NB4 (cell line): ENCODE measurements around the gene ARHGAP20.

Experiments used
- DNase-seq: peaks from one replicate; pipeline ENCODE4 v3.0.0; 2010; ENCODE audit warnings: low read depth
- H3K4me3 ChIP-seq: one replicate; pipeline ENCODE4 v1.5.1; 2011; ENCODE audit warnings: mild to moderate bottlenecking, low read depth, low read length, moderate library complexity
- CTCF ChIP-seq: IDR thresholded peaks from one replicate; pipeline ENCODE4 v1.5.1; 2012; ENCODE audit warnings: low read depth, low read length
- MAX ChIP-seq: IDR thresholded peaks from 2 replicates; pipeline ENCODE4 v1.6.1; 2011; ENCODE audit warnings: low read depth, low read length
- MYC ChIP-seq: IDR thresholded peaks from 2 replicates; pipeline ENCODE4 v1.6.1; 2011; ENCODE audit warnings: low read depth, low read length
- POLR2A ChIP-seq: IDR thresholded peaks from 2 replicates; pipeline ENCODE4 v1.6.1; 2011; ENCODE audit warnings: mild to moderate bottlenecking; ENCODE audit not compliant: insufficient read length; ENCODE audit errors: extremely low read depth

ARHGAP20 gene

GRCh38 chr11:110655967-110656366 is 56.3 kb downstream of the ARHGAP20 start:
- no peak overlapping the region for H3K4me3 ChIP-seq
- no peak for DNase-seq
- TF ChIP-seq MYC, result no peak

GRCh38 chr11:110654456-110654855 is 57.8 kb downstream of the ARHGAP20 start:
- DNase-seq, result no peak
- no peak overlapping the region for H3K4me3 ChIP-seq
- TF ChIP-seq POLR2A (no peak), MAX (no peak), MYC (no peak), CTCF (no peak)

- TF ChIP-seq MYC (no peak), CTCF (no peak), POLR2A (no peak), MAX (no peak)
- DNase-seq, result no peak
- H3K4me3 ChIP-seq, result no peak overlapping the region
These were observed 67.0 kb downstream of the ARHGAP20 start for GRCh38 chr11:110645253-110645652.

- TF ChIP-seq MYC, result no peak
- no peak for TF ChIP-seq CTCF
- no peak for TF ChIP-seq POLR2A
- no peak for TF ChIP-seq MAX
- no peak overlapping the region for H3K4me3 ChIP-seq
- DNase-seq, result no peak
These were observed 77.9 kb downstream of the ARHGAP20 start for GRCh38 chr11:110634370-110634769.

- no peak overlapping the region for H3K4me3 ChIP-seq
- DNase-seq, result no peak
- TF ChIP-seq CTCF (no peak), POLR2A (no peak), MAX (no peak)
These were observed 80.7 kb downstream of the ARHGAP20 start for GRCh38 chr11:110631551-110631950.

- no peak for DNase-seq
- TF ChIP-seq CTCF (no peak), MAX (no peak), POLR2A (no peak), MYC (no peak)
- no peak overlapping the region for H3K4me3 ChIP-seq
These were observed 82.6 kb downstream of the ARHGAP20 start for GRCh38 chr11:110629594-110629993.
